Stomach (tissue), 9 donors: ENCODE results near the gene COA8. TPM values are rescaled to one million over a fixed set of nuclear protein-coding genes. Genes with fewer than 3 reads are reported as not detected.

ENCODE experiments used
- DNase-seq, 2 donors: peaks; one replicate each; pipeline versions ENCODE4 v3.0.0 to v3.0.0-alpha.2; 2013 to 2019
- H3K27ac ChIP-seq, 5 donors: fragments of 200-600 bp in 4 of 5; sonication (generic) in 4 of 5; one replicate each; pipeline ENCODE4 v1.5.1; 2013 to 2019; ENCODE audit warnings: mild to moderate bottlenecking in 1 of 5, moderate library complexity in 1 of 5
- H3K27me3 ChIP-seq, 3 donors: fragments of 200-600 bp; sonication (generic); one replicate each; pipeline ENCODE4 v1.5.1; 2017 to 2019; ENCODE audit warnings: mixed run types in 1 of 3
- H3K36me3 ChIP-seq, 4 donors: fragments of 200-600 bp; sonication (generic); 1 replicate in 3 of 4; 2 replicates in 1 of 4; pipeline ENCODE4 v1.5.1; 2016 to 2019
- H3K4me1 ChIP-seq, 4 donors: fragments of 200-600 bp; sonication (generic); one replicate each; pipeline ENCODE4 v1.5.1; 2016 to 2019
- H3K4me3 ChIP-seq, 4 donors: fragments of 200-600 bp; sonication (generic) in 3 of 4; one replicate each; pipeline ENCODE4 v1.5.1; 2016 to 2019; ENCODE audit warnings: mild to moderate bottlenecking in 1 of 4
- H3K9me3 ChIP-seq, 4 donors: fragments of 200-600 bp; sonication (generic); one replicate each; pipeline ENCODE4 v1.5.1; 2016 to 2019
- CTCF ChIP-seq, 7 experiments: fragments of 450-650 bp in 4 of 7; fragments of 200-600 bp in 3 of 7; sonication (generic) in 3 of 7; IDR thresholded peaks; one replicate each; pipeline ENCODE4 v1.5.1; 2016 to 2019; ENCODE audit warnings: antibody characterized with exemption in 7 of 7, control low read depth in 2 of 7, mild to moderate bottlenecking in 1 of 7
- EP300 ChIP-seq: sonication (generic); formaldehyde crosslinking; IDR thresholded peaks from one replicate; pipeline ENCODE4 v1.6.1; 2017; ENCODE audit warnings: antibody characterized with exemption
- POLR2A ChIP-seq, 4 donors: fragments of 450-650 bp; IDR thresholded peaks; one replicate each; pipeline ENCODE4 v1.6.1; 2016; ENCODE audit warnings: antibody characterized with exemption in 4 of 4, control low read depth in 2 of 4, mild to moderate bottlenecking in 1 of 4, moderate library complexity in 1 of 4
- POLR2AphosphoS5 ChIP-seq, 3 donors: sonication (generic); formaldehyde crosslinking; IDR thresholded peaks; one replicate each; pipeline ENCODE4 v1.6.1; 2016; ENCODE audit warnings: antibody characterized with exemption in 3 of 3
- WGBS, 5 donors: extraction: QIAGEN DNeasy Blood & Tissue Kit in 3 of 5; methylation state at CpG; one replicate each; pipeline versions ENCODE4 v1.1.5 to v1.1.7; 2013 to 2018; 5-methylcytosine and 5-hydroxymethylcytosine counted together
- intact Hi-C: fragments of 100-400 bp; cut with DNase I; formaldehyde crosslinking; loops from one replicate; pipeline ENCODE4 v1.15.1; 2023; ENCODE audit warnings: low total_unique reads
- polyA plus RNA-seq, 3 donors: library from polyadenylated mRNA; stranded (reverse); fragments of 200-250 nt; gene quantifications; one replicate each; pipeline ENCODE4 v1.2.3, GENCODE V29; 2013
- total RNA-seq, 5 donors: library from RNA; depleted of rRNA; stranded (reverse); fragments of >200 nt; gene quantifications; one replicate each; pipeline versions ENCODE4 v1.1.0 to v1.2.3, GENCODE V29; 2014 to 2016
- donor health status: healthy with polysubstance abuse.
- donor health status: Bipolar disorder and iron deficiency.
- donor health status: healthy.

Gene COA8
- total and polyA plus RNA-seq, 8 donors = 6.4 to 96.5 (median 21.0) TPM

GRCh38 chr14:103534576-103535061 lies 28.1 kb upstream of the COA8 start:
- Histone ChIP-seq H3K27ac (peak overlapping the region; percentile 41 to 83 (median 77)), H3K27me3 (no peaks in the 10 kb centered on the region), H3K36me3 (peaks cover 5 to 62% (median 53%) of the 10 kb centered on the region in 4 donors), H3K4me1 (peaks cover 43 to 85% (median 63%) of the 10 kb centered on the region in 4 donors), H3K4me3 (no peak overlapping the region), H3K9me3 (no peaks in the 10 kb centered on the region)
- intact Hi-C loops = no loop called here
- 76 to 88% (median 85%) methylated on average over 9 to 22 of the region's 22 CpGs for WGBS, 5 donors
- peak in 1 of 2 donors; percentile 66 for DNase-seq
- TF ChIP-seq EP300 (no peak), POLR2AphosphoS5 (IDR thresholded peaks at IDR 0.05) (no peak)

- H3K4me1 ChIP-seq = peaks cover 41 to 84% (median 61%) of the 10 kb centered on the region in 4 donors
- DNase-seq = no peak
- H3K27me3 ChIP-seq = no peaks in the 10 kb centered on the region
- TF ChIP-seq EP300 (no peak), POLR2A (IDR thresholded peaks at IDR 0.05) (no peak), CTCF (IDR thresholded peaks at IDR 0.05) (no peak), POLR2AphosphoS5 (IDR thresholded peaks at IDR 0.05) (no peak)
- no peak overlapping the region for H3K4me3 ChIP-seq
- peaks cover 5 to 60% (median 52%) of the 10 kb centered on the region in 4 donors for H3K36me3 ChIP-seq
- H3K9me3 ChIP-seq = no peaks in the 10 kb centered on the region
- intact Hi-C loops = no loop called here
- WGBS, 5 donors = 75 to 95% (median 86%) methylated on average over 9 to 21 of the region's 21 CpGs
- peak overlapping the region in 4 of 5 donors; percentile 73 to 83 (median 78) for H3K27ac ChIP-seq
Measured at GRCh38 chr14:103535081-103535890, 27.5 kb upstream of the COA8 start.

- no peaks in the 10 kb centered on the region for H3K9me3 ChIP-seq
- H3K27me3 ChIP-seq = no peaks in the 10 kb centered on the region
- whole genome bisulfite sequencing, 5 donors = 75 to 92% (median 83%) methylated on average over 9 to 11 of the region's 11 CpGs
- peak overlapping the region in 4 of 5 donors; percentile 73 to 83 (median 78) for H3K27ac ChIP-seq
- peaks cover 5 to 52% (median 48%) of the 10 kb centered on the region in 4 donors for H3K36me3 ChIP-seq
- no peak for DNase-seq
- intact Hi-C loops = no loop called here
- H3K4me1 ChIP-seq = peaks cover 41 to 84% (median 61%) of the 10 kb centered on the region in 4 donors
- no peak overlapping the region for H3K4me3 ChIP-seq
- TF ChIP-seq POLR2A (IDR thresholded peaks at IDR 0.05) = no peak
- no peak for TF ChIP-seq POLR2AphosphoS5 (IDR thresholded peaks at IDR 0.05)
- TF ChIP-seq EP300 = no peak
- TF ChIP-seq CTCF (IDR thresholded peaks at IDR 0.05) = no peak
Measured at GRCh38 chr14:103535891-103536565, 26.7 kb upstream of the COA8 start.

- H3K9me3 ChIP-seq = no peaks in the 10 kb centered on the region
- H3K4me1 ChIP-seq = peaks cover 41 to 84% (median 61%) of the 10 kb centered on the region in 4 donors
- no peak for DNase-seq
- H3K27ac ChIP-seq = peak overlapping the region in 4 of 5 donors; percentile 73 to 83 (median 78)
- no peaks in the 10 kb centered on the region for H3K27me3 ChIP-seq
- intact Hi-C loops = no loop called here
- H3K4me3 ChIP-seq = no peak overlapping the region
- H3K36me3 ChIP-seq = peaks cover 5 to 46% (median 45%) of the 10 kb centered on the region in 4 donors
- WGBS, 5 donors = 76 to 80% (median 80%) methylated on average over 8 to 9 of the region's 9 CpGs
- no peak for TF ChIP-seq POLR2A (IDR thresholded peaks at IDR 0.05)
- no peak for TF ChIP-seq POLR2AphosphoS5 (IDR thresholded peaks at IDR 0.05)
- TF ChIP-seq CTCF (IDR thresholded peaks at IDR 0.05) = no peak
- TF ChIP-seq EP300 = no peak
Measured at GRCh38 chr14:103536693-103537092, 26.1 kb upstream of the COA8 start.
